Suprapubic skin (tissue), 4 donors: ENCODE results near the gene ZNF124.

Experiments used
- EP300 ChIP-seq: sonication (generic); formaldehyde crosslinking; IDR thresholded peaks from one replicate; pipeline ENCODE4 v1.6.1; 2017; ENCODE audit warnings: antibody characterized with exemption
- POLR2AphosphoS5 ChIP-seq, 3 donors: sonication (generic); formaldehyde crosslinking; IDR thresholded peaks; one replicate each; pipeline ENCODE4 v1.6.1; 2017; ENCODE audit warnings: antibody characterized with exemption in 3 of 3

GRCh38 chr1:247177755-247178154 lies 5.9 kb upstream of the ZNF124 start:
- TF ChIP-seq POLR2AphosphoS5 (IDR thresholded peaks at IDR 0.05) (no peak), EP300 (no peak)
